ENCODE measurements around the gene MRGPRF. TPM values are rescaled to one million over a fixed set of nuclear protein-coding genes. Genes with fewer than 3 reads are reported as not detected.

Gene MRGPRF
- polyA plus RNA-seq, 1 donor from 2014 or later, result not detected

DNA sequence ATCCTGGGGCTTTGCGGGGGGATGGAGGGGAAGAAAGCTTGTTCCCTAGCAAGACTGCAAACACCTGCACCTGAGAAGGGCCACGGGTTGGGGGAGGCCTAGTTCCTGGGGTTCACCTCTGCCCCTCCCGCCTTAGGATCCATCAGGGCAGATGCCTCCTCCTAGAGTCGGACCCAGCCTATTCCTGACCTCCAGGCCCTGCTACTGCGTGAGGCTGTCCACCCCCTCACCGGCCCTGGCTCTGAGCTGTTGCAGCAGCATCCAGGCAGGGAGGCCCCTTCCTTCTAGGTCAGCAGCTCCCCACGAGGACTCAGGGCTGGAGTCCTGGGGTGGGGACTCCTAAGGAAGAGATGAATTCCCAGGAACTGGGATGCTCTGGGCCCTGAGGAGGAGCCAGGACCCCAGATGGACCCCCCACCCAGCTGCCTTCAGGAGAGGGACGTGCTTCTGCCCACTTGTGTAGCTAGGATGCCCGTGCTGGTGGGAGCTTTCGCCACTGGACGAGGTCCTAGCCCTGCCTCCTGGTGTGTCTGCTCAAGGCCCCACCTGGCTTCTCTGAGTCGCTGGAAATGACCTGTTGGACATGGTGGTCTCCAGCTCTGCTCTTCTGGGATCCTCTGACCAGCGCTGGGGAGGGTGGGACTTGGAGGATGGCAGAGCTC, 10.3 kb downstream of the MRGPRF start:
- Histone ChIP-seq H4K20me1 (ENCODE audit: insufficient read depth) (no peaks in the 10 kb centered on the region), H3K36me3 (ENCODE audit: insufficient read depth, low read length) (no peaks in the 10 kb centered on the region), H3K9ac (ENCODE audit: low read length) (no peak overlapping the region), H3K4me2 (ENCODE audit: low read length) (no peak overlapping the region), H3K27ac (ENCODE audit: low read length) (no peak overlapping the region), H3K9me2 (ENCODE audit: insufficient read depth, low read length) (no peaks in the 10 kb centered on the region), H3K4me3 (ENCODE audit: low read length) (no peak overlapping the region), H3K27me3 (ENCODE audit: insufficient read depth, low read depth, low read length) (no peaks in the 10 kb centered on the region), H3K79me2 (replicated peaks; ENCODE audit: insufficient read depth, low read length) (no peaks in the 10 kb centered on the region), H3K9me3 (ENCODE audit: low read length) (no peaks in the 10 kb centered on the region), H3F3A (ENCODE audit: insufficient read depth, low read length, poor library complexity, severe bottlenecking) (no peaks in the 10 kb centered on the region), H2AFZ (ENCODE audit: low read depth, low read length) (no peak overlapping the region)
- TF ChIP-seq TAF1 (IDR thresholded peaks at IDR 0.05; ENCODE audit: low read depth), result no peak
- no peak for TF ChIP-seq CTCF (IDR thresholded peaks at IDR 0.05; ENCODE audit: poor library complexity, severe bottlenecking)
- TF ChIP-seq, protein P1, sequence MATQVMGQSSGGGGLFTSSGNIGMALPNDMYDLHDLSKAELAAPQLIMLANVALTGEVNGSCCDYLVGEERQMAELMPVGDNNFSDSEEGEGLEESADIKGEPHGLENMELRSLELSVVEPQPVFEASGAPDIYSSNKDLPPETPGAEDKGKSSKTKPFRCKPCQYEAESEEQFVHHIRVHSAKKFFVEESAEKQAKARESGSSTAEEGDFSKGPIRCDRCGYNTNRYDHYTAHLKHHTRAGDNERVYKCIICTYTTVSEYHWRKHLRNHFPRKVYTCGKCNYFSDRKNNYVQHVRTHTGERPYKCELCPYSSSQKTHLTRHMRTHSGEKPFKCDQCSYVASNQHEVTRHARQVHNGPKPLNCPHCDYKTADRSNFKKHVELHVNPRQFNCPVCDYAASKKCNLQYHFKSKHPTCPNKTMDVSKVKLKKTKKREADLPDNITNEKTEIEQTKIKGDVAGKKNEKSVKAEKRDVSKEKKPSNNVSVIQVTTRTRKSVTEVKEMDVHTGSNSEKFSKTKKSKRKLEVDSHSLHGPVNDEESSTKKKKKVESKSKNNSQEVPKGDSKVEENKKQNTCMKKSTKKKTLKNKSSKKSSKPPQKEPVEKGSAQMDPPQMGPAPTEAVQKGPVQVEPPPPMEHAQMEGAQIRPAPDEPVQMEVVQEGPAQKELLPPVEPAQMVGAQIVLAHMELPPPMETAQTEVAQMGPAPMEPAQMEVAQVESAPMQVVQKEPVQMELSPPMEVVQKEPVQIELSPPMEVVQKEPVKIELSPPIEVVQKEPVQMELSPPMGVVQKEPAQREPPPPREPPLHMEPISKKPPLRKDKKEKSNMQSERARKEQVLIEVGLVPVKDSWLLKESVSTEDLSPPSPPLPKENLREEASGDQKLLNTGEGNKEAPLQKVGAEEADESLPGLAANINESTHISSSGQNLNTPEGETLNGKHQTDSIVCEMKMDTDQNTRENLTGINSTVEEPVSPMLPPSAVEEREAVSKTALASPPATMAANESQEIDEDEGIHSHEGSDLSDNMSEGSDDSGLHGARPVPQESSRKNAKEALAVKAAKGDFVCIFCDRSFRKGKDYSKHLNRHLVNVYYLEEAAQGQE (IDR thresholded peaks at IDR 0.05; ENCODE audit: borderline replicate concordance), result no peak
- TF ChIP-seq EP300 (conservative IDR thresholded peaks at IDR 0.05; ENCODE audit: poor library complexity, severe bottlenecking), result no peak
- TF ChIP-seq MXI1 (conservative IDR thresholded peaks at IDR 0.05; ENCODE audit: poor library complexity, severe bottlenecking), result no peak
- TF ChIP-seq RAD21 (conservative IDR thresholded peaks at IDR 0.05), result no peak
- TF ChIP-seq EZH2 (IDR thresholded peaks at IDR 0.05; ENCODE audit: borderline replicate concordance, insufficient read depth, low read length, poor library complexity, severe bottlenecking), result no peak
- TF ChIP-seq POLR2AphosphoS5 (IDR thresholded peaks at IDR 0.05), result no peak
- TF ChIP-seq SMC3 (conservative IDR thresholded peaks at IDR 0.05; ENCODE audit: poor library complexity), result no peak

- H3K36me3 ChIP-seq (ENCODE audit: insufficient read depth, low read length), result no peaks in the 10 kb centered on the region
- no peak overlapping the region for H3K4me3 ChIP-seq (ENCODE audit: low read length)
- no peak overlapping the region for H3K27ac ChIP-seq (ENCODE audit: low read length)
- no peaks in the 10 kb centered on the region for H4K20me1 ChIP-seq (ENCODE audit: insufficient read depth)
- no peaks in the 10 kb centered on the region for H3K9me2 ChIP-seq (ENCODE audit: insufficient read depth, low read length)
- TF ChIP-seq SMC3 (conservative IDR thresholded peaks at IDR 0.05; ENCODE audit: poor library complexity), result no peak
- TF ChIP-seq POLR2AphosphoS5 (IDR thresholded peaks at IDR 0.05), result no peak
- no peak for TF ChIP-seq EP300 (conservative IDR thresholded peaks at IDR 0.05; ENCODE audit: poor library complexity, severe bottlenecking)
- no peak for TF ChIP-seq EZH2 (IDR thresholded peaks at IDR 0.05; ENCODE audit: borderline replicate concordance, insufficient read depth, low read length, poor library complexity, severe bottlenecking)
- TF ChIP-seq TAF1 (IDR thresholded peaks at IDR 0.05; ENCODE audit: low read depth), result no peak
- TF ChIP-seq RAD21 (conservative IDR thresholded peaks at IDR 0.05), result no peak
- TF ChIP-seq MXI1 (conservative IDR thresholded peaks at IDR 0.05; ENCODE audit: poor library complexity, severe bottlenecking), result no peak
- TF ChIP-seq, protein P1 (IDR thresholded peaks at IDR 0.05; ENCODE audit: borderline replicate concordance), result no peak
- TF ChIP-seq CTCF (IDR thresholded peaks at IDR 0.05; ENCODE audit: poor library complexity, severe bottlenecking), result no peak
- H3K9me3 ChIP-seq (ENCODE audit: low read length), result no peaks in the 10 kb centered on the region
- no peaks in the 10 kb centered on the region for H3F3A ChIP-seq (ENCODE audit: insufficient read depth, low read length, poor library complexity, severe bottlenecking)
- no peak overlapping the region for H2AFZ ChIP-seq (ENCODE audit: low read depth, low read length)
- no peaks in the 10 kb centered on the region for H3K79me2 ChIP-seq (replicated peaks; ENCODE audit: insufficient read depth, low read length)
- no peak overlapping the region for H3K4me2 ChIP-seq (ENCODE audit: low read length)
- no peaks in the 10 kb centered on the region for H3K27me3 ChIP-seq (ENCODE audit: insufficient read depth, low read depth, low read length)
- no peak overlapping the region for H3K9ac ChIP-seq (ENCODE audit: low read length)
Observed at GRCh38 chr11:69002110-69002569, 10.9 kb downstream of the MRGPRF start.

Data from neural cell (in vitro differentiated cells).